Measurements from ENCODE around the gene NCAPG2.

DNA sequence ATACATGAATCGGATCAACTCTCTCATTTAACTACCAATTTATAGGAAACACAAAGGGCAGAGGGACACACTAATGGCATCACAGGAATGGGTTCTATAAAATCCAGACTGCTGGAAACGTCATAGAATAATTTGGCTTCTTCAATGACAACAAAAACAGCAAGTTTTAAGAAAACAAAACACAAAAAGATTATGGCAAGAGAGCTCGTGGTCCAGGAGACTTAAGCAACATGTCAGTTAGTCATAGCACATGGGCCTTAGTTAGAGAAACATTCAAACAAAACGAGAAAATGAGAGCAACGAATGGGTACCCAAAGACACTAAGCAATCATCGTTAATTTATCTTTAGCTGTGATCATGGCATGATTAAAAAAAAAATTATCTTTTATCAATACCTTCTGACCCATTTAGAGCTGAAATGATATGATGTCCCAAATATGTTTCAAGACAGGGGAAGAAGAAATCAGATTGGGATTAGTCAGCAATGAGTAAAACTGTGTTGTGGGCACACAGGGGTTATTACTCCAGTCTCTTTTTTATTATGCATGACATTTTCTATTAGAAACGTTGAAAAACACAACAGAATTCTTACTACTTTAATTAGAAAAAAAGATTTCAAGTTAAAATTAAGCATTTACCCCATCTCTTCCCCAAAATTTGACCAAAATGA, 28.3 kb downstream of the NCAPG2 start:
- TF ChIP-seq, protein P1, sequence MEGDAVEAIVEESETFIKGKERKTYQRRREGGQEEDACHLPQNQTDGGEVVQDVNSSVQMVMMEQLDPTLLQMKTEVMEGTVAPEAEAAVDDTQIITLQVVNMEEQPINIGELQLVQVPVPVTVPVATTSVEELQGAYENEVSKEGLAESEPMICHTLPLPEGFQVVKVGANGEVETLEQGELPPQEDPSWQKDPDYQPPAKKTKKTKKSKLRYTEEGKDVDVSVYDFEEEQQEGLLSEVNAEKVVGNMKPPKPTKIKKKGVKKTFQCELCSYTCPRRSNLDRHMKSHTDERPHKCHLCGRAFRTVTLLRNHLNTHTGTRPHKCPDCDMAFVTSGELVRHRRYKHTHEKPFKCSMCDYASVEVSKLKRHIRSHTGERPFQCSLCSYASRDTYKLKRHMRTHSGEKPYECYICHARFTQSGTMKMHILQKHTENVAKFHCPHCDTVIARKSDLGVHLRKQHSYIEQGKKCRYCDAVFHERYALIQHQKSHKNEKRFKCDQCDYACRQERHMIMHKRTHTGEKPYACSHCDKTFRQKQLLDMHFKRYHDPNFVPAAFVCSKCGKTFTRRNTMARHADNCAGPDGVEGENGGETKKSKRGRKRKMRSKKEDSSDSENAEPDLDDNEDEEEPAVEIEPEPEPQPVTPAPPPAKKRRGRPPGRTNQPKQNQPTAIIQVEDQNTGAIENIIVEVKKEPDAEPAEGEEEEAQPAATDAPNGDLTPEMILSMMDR (IDR thresholded peaks at IDR 0.05) = no peak
- TF ChIP-seq POLR2A (IDR thresholded peaks at IDR 0.05) = no peak

Data from transverse colon (tissue), 3 donors.